PC-9 (cell line): Measurements from ENCODE around the gene ASCC3. TPM values are rescaled to one million over a fixed set of nuclear protein-coding genes. Genes with fewer than 3 reads are reported as not detected.

Source experiments
- BruUV-seq: library from RNA; stranded (reverse); fragments of 400-500 nt; replicated peaks from 2 replicates; lab custom pipeline; 2021; lab: Mats Ljungman, UMichigan
- CTCF ChIA-PET: fragments of 300-600 bp; sonication (Branson Sonifier 250); formaldehyde crosslinking; loops from one replicate; lab custom pipeline; 2022; ENCODE audit warnings: antibody characterized with exemption; lab: Charles Lee
- POLR2A ChIA-PET: fragments of 300-600 bp; sonication (Branson Sonifier 250); formaldehyde crosslinking; loops from one replicate; lab custom pipeline; 2022; ENCODE audit warnings: antibody characterized with exemption; ENCODE audit not compliant: unreplicated experiment; lab: Charles Lee
- DNase-seq, 2 experiments: peaks; one replicate each; pipeline versions ENCODE4 v3.0.0 to v3.0.0-alpha.2; 2015 to 2022; ENCODE audit warnings: mixed read lengths in 1 of 2
- H2AFZ ChIP-seq: fragments of 200-600 bp; sonication (generic); 2 replicates; pipeline ENCODE4 v1.8.1; 2017; ENCODE audit warnings: antibody characterized with exemption
- H3F3A ChIP-seq: fragments of 200-600 bp; sonication (generic); 2 replicates; pipeline ENCODE4 v1.8.1; 2017; ENCODE audit warnings: antibody characterized with exemption, mild to moderate bottlenecking, low read depth; ENCODE audit not compliant: insufficient read depth
- H3K27ac ChIP-seq: fragments of 200-600 bp; sonication (generic); 2 replicates; pipeline ENCODE4 v1.6.1; 2016; ENCODE audit warnings: mixed run types
- H3K27me3 ChIP-seq: fragments of 200-600 bp; sonication (generic); 2 replicates; pipeline ENCODE4 v1.6.1; 2016; ENCODE audit warnings: low read depth, mixed run types; ENCODE audit not compliant: insufficient read depth
- H3K36me3 ChIP-seq: fragments of 200-600 bp; sonication (generic); 2 replicates; pipeline ENCODE4 v1.6.1; 2016; ENCODE audit warnings: low read depth, mixed run types
- H3K4me1 ChIP-seq: fragments of 200-600 bp; sonication (generic); replicated peaks from 2 replicates; pipeline ENCODE4 v1.6.1; 2016; ENCODE audit warnings: mixed run types; ENCODE audit not compliant: insufficient read depth
- H3K4me2 ChIP-seq: fragments of 200-600 bp; sonication (generic); 2 replicates; pipeline ENCODE4 v1.6.1; 2017; ENCODE audit warnings: mixed run types
- H3K4me3 ChIP-seq: fragments of 200-600 bp; sonication (generic); 2 replicates; pipeline ENCODE4 v1.6.1; 2016; ENCODE audit warnings: mixed run types
- H3K79me2 ChIP-seq: fragments of 200-600 bp; sonication (generic); 2 replicates; pipeline ENCODE4 v1.6.1; 2017; ENCODE audit warnings: low read depth, mixed run types
- H3K9me2 ChIP-seq: fragments of 200-600 bp; sonication (generic); 2 replicates; pipeline ENCODE4 v1.8.1; 2017; ENCODE audit warnings: mild to moderate bottlenecking; ENCODE audit not compliant: insufficient read depth
- H3K9me3 ChIP-seq: fragments of 200-600 bp; sonication (generic); 2 replicates; pipeline ENCODE4 v1.8.1; 2016; ENCODE audit warnings: low read depth; ENCODE audit not compliant: insufficient read depth
- H4K20me1 ChIP-seq: fragments of 200-600 bp; sonication (generic); 2 replicates; pipeline ENCODE4 v1.8.1; 2017; ENCODE audit not compliant: insufficient read depth
- CTCF ChIP-seq: fragments of 200-600 bp; sonication (generic); conservative IDR thresholded peaks from 2 replicates; pipeline ENCODE4 v1.6.1; 2017; ENCODE audit warnings: mixed run types, antibody characterized with exemption, mild to moderate bottlenecking, moderate library complexity
- EZH2 ChIP-seq: fragments of 200-600 bp; sonication (generic); IDR thresholded peaks from 2 replicates; pipeline ENCODE4 v1.8.0; 2017; ENCODE audit warnings: antibody characterized with exemption, low read depth
- intact Hi-C: fragments of 100-400 bp; cut with micrococcal nuclease; formaldehyde crosslinking; loops from one replicate; pipeline ENCODE4 v1.10.0; 2022; ENCODE audit not compliant: unreplicated experiment
- total RNA-seq: library from RNA; stranded (reverse); gene quantifications from 2 replicates; pipeline ENCODE4 v1.2.3, GENCODE V29; 2021

The ASCC3 gene
- total RNA-seq, 1 experiment from 2014 or later: 29.4 TPM

- no peak for TF ChIP-seq EZH2
- TF ChIP-seq CTCF: no peak
- H3F3A ChIP-seq: no peaks in the 10 kb centered on the region
- no peak overlapping the region for H2AFZ ChIP-seq
- peaks cover under 1% of the 10 kb centered on the region; the same call in 1 of the 2 replicates for H3K9me2 ChIP-seq
- BruUV-seq: no TSS peak
- CTCF ChIA-PET: no interaction called here
- no peaks in the 10 kb centered on the region for H3K27me3 ChIP-seq
- intact Hi-C loops: no loop called here
- POLR2A ChIA-PET: no interaction called here
- no peaks in the 10 kb centered on the region; the same call in 1 of the 2 replicates for H3K9me3 ChIP-seq
- peaks cover 4% of the 10 kb centered on the region; the same call in 1 of the 2 replicates for H4K20me1 ChIP-seq
- no peaks in the 10 kb centered on the region for H3K79me2 ChIP-seq
- no peak for DNase-seq
- H3K36me3 ChIP-seq: 0 out of 2 replicates have a peak, but pooled peaks cover 4% of the 10 kb centered on the region
- H3K4me2 ChIP-seq: no peak overlapping the region
- H3K27ac ChIP-seq: no peak overlapping the region
- no peaks in the 10 kb centered on the region for H3K4me1 ChIP-seq
- H3K4me3 ChIP-seq: no peak overlapping the region
Measured at GRCh38 chr6:100701728-100702127, 179.4 kb downstream of the ASCC3 start.

- DNase-seq: no peak
- H3K4me2 ChIP-seq: no peak overlapping the region
- H3K4me3 ChIP-seq: no peak overlapping the region
- BruUV-seq: no TSS peak
- H3F3A ChIP-seq: no peaks in the 10 kb centered on the region
- H2AFZ ChIP-seq: no peak overlapping the region
- no peak overlapping the region for H3K27ac ChIP-seq
- POLR2A ChIA-PET: no interaction called here
- no peaks in the 10 kb centered on the region for H3K27me3 ChIP-seq
- H3K36me3 ChIP-seq: 0 out of 2 replicates have a peak, but pooled peaks cover 4% of the 10 kb centered on the region
- intact Hi-C loops: no loop called here
- no peak for TF ChIP-seq EZH2
- TF ChIP-seq CTCF: no peak
- CTCF ChIA-PET: no interaction called here
- H3K9me3 ChIP-seq: no peaks in the 10 kb centered on the region; the same call in 1 of the 2 replicates
- no peaks in the 10 kb centered on the region for H3K4me1 ChIP-seq
- H4K20me1 ChIP-seq: peaks cover 4% of the 10 kb centered on the region; the same call in 1 of the 2 replicates
- H3K79me2 ChIP-seq: no peaks in the 10 kb centered on the region
- no peaks in the 10 kb centered on the region for H3K9me2 ChIP-seq
Measured at GRCh38 chr6:100700009-100700408, 181.1 kb downstream of the ASCC3 start.

GRCh38 chr6:100695445-100695844, 185.7 kb downstream of the ASCC3 start:
- CTCF ChIA-PET: no interaction called here
- no TSS peak for BruUV-seq

More at GRCh38 chr6:100695445-100695844, 185.7 kb downstream of the ASCC3 start:
- H3K79me2 ChIP-seq: no peaks in the 10 kb centered on the region
- no peaks in the 10 kb centered on the region for H3F3A ChIP-seq
- H2AFZ ChIP-seq: no peak overlapping the region
- intact Hi-C loops: no loop called here
- no peaks in the 10 kb centered on the region for H3K9me3 ChIP-seq
- TF ChIP-seq EZH2: no peak
- TF ChIP-seq CTCF: no peak
- H4K20me1 ChIP-seq: peaks cover 4% of the 10 kb centered on the region; the same call in 1 of the 2 replicates
- 0 out of 2 replicates have a peak, but pooled peaks cover 4% of the 10 kb centered on the region for H3K36me3 ChIP-seq
- H3K9me2 ChIP-seq: no peaks in the 10 kb centered on the region
- H3K4me2 ChIP-seq: no peak overlapping the region
- H3K4me3 ChIP-seq: no peak overlapping the region
- H3K27me3 ChIP-seq: no peaks in the 10 kb centered on the region
- POLR2A ChIA-PET: no interaction called here
- no peak overlapping the region for H3K27ac ChIP-seq
- DNase-seq: no peak
- no peaks in the 10 kb centered on the region for H3K4me1 ChIP-seq
